ENCODE data around the gene TSPAN4.

The TSPAN4 gene

GRCh38 chr11:842370-843002, at the start of gene TSPAN4, which contains the start of gene POLR2L:
TSS of gene TSPAN4 (plus strand) at chr11:842852. CDS start at chr11:850305, 7,453 bp downstream.
TSS of gene POLR2L (minus strand) at chr11:842529. CDS start at chr11:842508, 21 bp downstream.
- DNase-seq = peak; percentile 92

GRCh38 chr11:792873-793272, 49.8 kb upstream of the TSPAN4 start:
- DNase-seq = no peak

GRCh38 chr11:793556-793955, 49.1 kb upstream of the TSPAN4 start:
- no peak for DNase-seq

GRCh38 chr11:794013-794765, 48.5 kb upstream of the TSPAN4 start:
- no peak for DNase-seq

GRCh38 chr11:794766-795633, 47.7 kb upstream of the TSPAN4 start:
- peak; percentile 17 for DNase-seq

- peak; percentile 90 for DNase-seq
Measured at GRCh38 chr11:795634-796564, 46.8 kb upstream of the TSPAN4 start.

- DNase-seq = no peak
Measured at GRCh38 chr11:796565-797295, 45.9 kb upstream of the TSPAN4 start.

- DNase-seq = peak; percentile 78
Measured at GRCh38 chr11:797296-798092, 45.2 kb upstream of the TSPAN4 start.

- DNase-seq = peak; percentile 84
Measured at GRCh38 chr11:798093-798713, 44.4 kb upstream of the TSPAN4 start, which contains the start of gene SLC25A22. TSS of gene SLC25A22 (minus strand) at chr11:798281. CDS start at chr11:795006, 3,275 bp downstream.

- DNase-seq = no peak
Measured at GRCh38 chr11:799641-800316, 42.9 kb upstream of the TSPAN4 start.

- no peak for DNase-seq
Measured at GRCh38 chr11:800473-800872, 42.2 kb upstream of the TSPAN4 start.

GRCh38 chr11:801097-801780, 41.4 kb upstream of the TSPAN4 start:
- DNase-seq = no peak

GRCh38 chr11:802018-802617, 40.5 kb upstream of the TSPAN4 start:
- DNase-seq = no peak

GRCh38 chr11:802693-803466, 39.8 kb upstream of the TSPAN4 start:
- no peak for DNase-seq

- no peak for DNase-seq
Measured at GRCh38 chr11:803467-803742, 39.2 kb upstream of the TSPAN4 start.

- DNase-seq = no peak
Measured at GRCh38 chr11:803770-804598, 38.7 kb upstream of the TSPAN4 start.

- DNase-seq = no peak
Measured at GRCh38 chr11:804599-804964, 38.1 kb upstream of the TSPAN4 start.
